OCI-LY1 (cell line): ENCODE measurements around the gene SQSTM1.

Experiments used
- H2AFZ ChIP-seq: fragments of 200-600 bp; sonication (generic), shearing (Covaris generic); 2 replicates; pipeline ENCODE4 v1.6.0; 2014; ENCODE audit warnings: antibody characterized with exemption, mild to moderate bottlenecking, low read length
- H3F3A ChIP-seq: fragments of 200-600 bp; sonication (generic), shearing (Covaris generic); 2 replicates; pipeline ENCODE4 v1.6.0; 2014; ENCODE audit warnings: mild to moderate bottlenecking, antibody characterized with exemption, low read length, moderate library complexity; ENCODE audit not compliant: insufficient read depth
- H3K27ac ChIP-seq: fragments of 200-600 bp; sonication (generic); 2 replicates; pipeline ENCODE4 v1.5.1; 2014; ENCODE audit warnings: low read length, mixed run types, mild to moderate bottlenecking, low read depth; ENCODE audit not compliant: poor library complexity, severe bottlenecking
- H3K27me3 ChIP-seq: fragments of 200-600 bp; sonication (generic); 2 replicates; pipeline ENCODE4 v1.6.0; 2014; ENCODE audit warnings: antibody characterized with exemption, mild to moderate bottlenecking, low read length, moderate library complexity; ENCODE audit not compliant: insufficient read depth
- H3K36me3 ChIP-seq: fragments of 200-600 bp; sonication (generic); 2 replicates; pipeline ENCODE4 v1.6.1; 2014; ENCODE audit warnings: mild to moderate bottlenecking, antibody characterized with exemption, low read length, moderate library complexity, mixed read lengths; ENCODE audit not compliant: insufficient read depth
- H3K4me1 ChIP-seq: fragments of 200-600 bp; sonication (generic); 2 replicates; pipeline ENCODE4 v1.5.1; 2014; ENCODE audit warnings: mild to moderate bottlenecking, low read length, moderate library complexity; ENCODE audit not compliant: insufficient read depth, severe bottlenecking
- H3K4me2 ChIP-seq: fragments of 200-600 bp; sonication (generic), shearing (Covaris generic); 2 replicates; pipeline ENCODE4 v1.6.1; 2014; ENCODE audit warnings: low read length
- H3K4me3 ChIP-seq: fragments of 200-600 bp; sonication (generic); 2 replicates; pipeline ENCODE4 v1.5.1; 2014; ENCODE audit warnings: low read length, low read depth, mild to moderate bottlenecking, mixed read lengths; ENCODE audit not compliant: poor library complexity, severe bottlenecking
- H3K79me2 ChIP-seq: fragments of 200-600 bp; shearing (Covaris generic); 2 replicates; pipeline ENCODE4 v1.6.1; 2016; ENCODE audit warnings: mixed run types, low read length, mixed read lengths; ENCODE audit not compliant: insufficient read depth
- H3K9ac ChIP-seq: fragments of 200-600 bp; sonication (generic), shearing (Covaris generic); 2 replicates; pipeline ENCODE4 v1.6.1; 2014; ENCODE audit warnings: mild to moderate bottlenecking, low read length, mixed read lengths
- H3K9me2 ChIP-seq: fragments of 200-600 bp; sonication (generic), shearing (Covaris generic); 2 replicates; pipeline ENCODE4 v1.6.1; 2014; ENCODE audit warnings: low read depth, mild to moderate bottlenecking, low read length, mixed read lengths
- H3K9me3 ChIP-seq: fragments of 200-600 bp; shearing (Covaris generic); 2 replicates; pipeline ENCODE4 v1.6.1; 2014; ENCODE audit warnings: low read length, mixed read lengths
- H4K20me1 ChIP-seq: fragments of 200-600 bp; sonication (generic), shearing (Covaris generic); 2 replicates; pipeline ENCODE4 v1.6.0; 2016; ENCODE audit warnings: mild to moderate bottlenecking, low read length; ENCODE audit not compliant: insufficient read depth
- EZH2 ChIP-seq: fragments of 200-600 bp; sonication (generic), shearing (Covaris generic); IDR thresholded peaks from 2 replicates; pipeline ENCODE4 v1.8.0; 2017; ENCODE audit warnings: borderline replicate concordance, mixed run types, mild to moderate bottlenecking, antibody characterized with exemption, low read length, moderate library complexity, mixed read lengths
- TF ChIP-seq, protein P1 (sequence below): fragments of 200-600 bp; sonication (generic), shearing (Covaris generic); IDR thresholded peaks from 2 replicates; pipeline ENCODE4 v1.5.1; 2017; ENCODE audit warnings: mild to moderate bottlenecking, antibody characterized with exemption, low read length, moderate library complexity, mixed read lengths

SQSTM1 gene

DNA sequence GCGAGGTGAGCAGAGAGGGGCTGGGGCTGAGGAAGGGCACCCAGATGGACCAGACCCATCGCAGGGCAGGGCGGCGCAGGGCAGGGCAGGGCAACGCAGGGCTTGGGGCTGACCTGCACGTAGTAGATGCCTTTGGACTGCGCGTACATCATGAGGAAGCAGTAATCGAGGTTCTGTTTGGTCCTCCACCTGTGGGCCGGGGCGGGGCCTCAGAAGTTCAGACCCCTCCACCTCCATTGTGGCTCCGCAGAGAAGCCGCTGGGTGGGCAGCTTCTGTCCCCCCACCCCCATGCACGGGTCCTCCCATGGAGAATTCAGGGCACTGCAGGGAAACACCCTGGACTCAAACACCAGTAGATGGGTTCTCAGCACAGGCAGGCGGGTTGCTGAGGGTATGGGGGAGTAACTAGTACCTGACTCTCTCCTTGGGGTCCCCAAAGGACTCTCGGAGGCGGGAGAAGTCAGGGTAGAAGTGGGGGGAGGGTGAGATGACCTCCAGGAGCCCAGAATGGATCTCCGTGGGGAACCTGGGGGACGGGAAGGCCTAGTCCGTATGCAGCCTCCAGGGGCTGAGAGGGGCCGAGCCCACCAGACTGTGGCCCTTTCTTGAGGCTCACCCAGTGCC is 20.5 kb upstream of the SQSTM1 start:
- H3K27ac ChIP-seq, result no peak overlapping the region
- H3F3A ChIP-seq, result no peaks in the 10 kb centered on the region
- no peak for TF ChIP-seq EZH2
- TF ChIP-seq, protein P1, sequence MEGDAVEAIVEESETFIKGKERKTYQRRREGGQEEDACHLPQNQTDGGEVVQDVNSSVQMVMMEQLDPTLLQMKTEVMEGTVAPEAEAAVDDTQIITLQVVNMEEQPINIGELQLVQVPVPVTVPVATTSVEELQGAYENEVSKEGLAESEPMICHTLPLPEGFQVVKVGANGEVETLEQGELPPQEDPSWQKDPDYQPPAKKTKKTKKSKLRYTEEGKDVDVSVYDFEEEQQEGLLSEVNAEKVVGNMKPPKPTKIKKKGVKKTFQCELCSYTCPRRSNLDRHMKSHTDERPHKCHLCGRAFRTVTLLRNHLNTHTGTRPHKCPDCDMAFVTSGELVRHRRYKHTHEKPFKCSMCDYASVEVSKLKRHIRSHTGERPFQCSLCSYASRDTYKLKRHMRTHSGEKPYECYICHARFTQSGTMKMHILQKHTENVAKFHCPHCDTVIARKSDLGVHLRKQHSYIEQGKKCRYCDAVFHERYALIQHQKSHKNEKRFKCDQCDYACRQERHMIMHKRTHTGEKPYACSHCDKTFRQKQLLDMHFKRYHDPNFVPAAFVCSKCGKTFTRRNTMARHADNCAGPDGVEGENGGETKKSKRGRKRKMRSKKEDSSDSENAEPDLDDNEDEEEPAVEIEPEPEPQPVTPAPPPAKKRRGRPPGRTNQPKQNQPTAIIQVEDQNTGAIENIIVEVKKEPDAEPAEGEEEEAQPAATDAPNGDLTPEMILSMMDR, result no peak
- H3K9ac ChIP-seq, result no peak overlapping the region
- peaks cover 5% of the 10 kb centered on the region for H3K36me3 ChIP-seq
- no peaks in the 10 kb centered on the region for H4K20me1 ChIP-seq
- H3K79me2 ChIP-seq, result no peaks in the 10 kb centered on the region
- H3K4me3 ChIP-seq, result no peak overlapping the region
- H3K9me3 ChIP-seq, result no peaks in the 10 kb centered on the region
- H3K27me3 ChIP-seq, result no peaks in the 10 kb centered on the region
- H3K4me1 ChIP-seq, result peaks cover 17% of the 10 kb centered on the region
- H3K9me2 ChIP-seq, result no peaks in the 10 kb centered on the region
- H2AFZ ChIP-seq, result no peak overlapping the region
- H3K4me2 ChIP-seq, result no peak overlapping the region

DNA sequence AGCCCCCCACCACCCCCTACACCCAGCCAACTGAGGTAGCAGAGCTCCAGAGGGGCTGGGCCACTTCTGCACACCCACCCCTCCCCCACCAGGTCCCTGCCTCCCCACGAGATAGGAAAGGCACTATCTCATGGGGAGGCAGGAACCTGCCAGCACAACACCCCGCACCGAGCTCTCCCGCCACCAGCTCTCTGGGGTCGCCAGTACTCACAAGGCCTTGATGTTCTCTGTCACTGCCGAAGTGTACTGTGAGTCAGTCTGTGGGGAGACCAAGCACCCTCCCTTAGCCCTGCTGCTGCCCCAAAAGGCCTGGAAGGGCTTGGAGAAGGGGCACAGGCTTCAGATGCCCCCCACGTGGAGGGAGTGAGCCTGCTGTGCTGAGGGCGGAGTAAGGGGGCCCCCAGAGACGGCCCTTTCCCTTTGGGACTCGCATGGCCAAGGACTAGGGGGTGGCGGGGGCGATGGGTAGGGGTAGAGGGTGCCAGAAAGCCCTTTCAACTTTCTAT is 20.0 kb upstream of the SQSTM1 start:
- Histone ChIP-seq H3K27me3 (no peaks in the 10 kb centered on the region), H4K20me1 (no peaks in the 10 kb centered on the region), H3K79me2 (no peaks in the 10 kb centered on the region), H3K4me3 (no peak overlapping the region), H3F3A (no peaks in the 10 kb centered on the region), H3K36me3 (peaks cover 5% of the 10 kb centered on the region), H3K9me3 (no peaks in the 10 kb centered on the region), H3K9ac (no peak overlapping the region), H3K27ac (no peak overlapping the region), H2AFZ (no peak overlapping the region), H3K4me1 (peaks cover 17% of the 10 kb centered on the region), H3K9me2 (no peaks in the 10 kb centered on the region), H3K4me2 (no peak overlapping the region)
- no peak for TF ChIP-seq EZH2
- TF ChIP-seq, protein P1, result no peak

DNA sequence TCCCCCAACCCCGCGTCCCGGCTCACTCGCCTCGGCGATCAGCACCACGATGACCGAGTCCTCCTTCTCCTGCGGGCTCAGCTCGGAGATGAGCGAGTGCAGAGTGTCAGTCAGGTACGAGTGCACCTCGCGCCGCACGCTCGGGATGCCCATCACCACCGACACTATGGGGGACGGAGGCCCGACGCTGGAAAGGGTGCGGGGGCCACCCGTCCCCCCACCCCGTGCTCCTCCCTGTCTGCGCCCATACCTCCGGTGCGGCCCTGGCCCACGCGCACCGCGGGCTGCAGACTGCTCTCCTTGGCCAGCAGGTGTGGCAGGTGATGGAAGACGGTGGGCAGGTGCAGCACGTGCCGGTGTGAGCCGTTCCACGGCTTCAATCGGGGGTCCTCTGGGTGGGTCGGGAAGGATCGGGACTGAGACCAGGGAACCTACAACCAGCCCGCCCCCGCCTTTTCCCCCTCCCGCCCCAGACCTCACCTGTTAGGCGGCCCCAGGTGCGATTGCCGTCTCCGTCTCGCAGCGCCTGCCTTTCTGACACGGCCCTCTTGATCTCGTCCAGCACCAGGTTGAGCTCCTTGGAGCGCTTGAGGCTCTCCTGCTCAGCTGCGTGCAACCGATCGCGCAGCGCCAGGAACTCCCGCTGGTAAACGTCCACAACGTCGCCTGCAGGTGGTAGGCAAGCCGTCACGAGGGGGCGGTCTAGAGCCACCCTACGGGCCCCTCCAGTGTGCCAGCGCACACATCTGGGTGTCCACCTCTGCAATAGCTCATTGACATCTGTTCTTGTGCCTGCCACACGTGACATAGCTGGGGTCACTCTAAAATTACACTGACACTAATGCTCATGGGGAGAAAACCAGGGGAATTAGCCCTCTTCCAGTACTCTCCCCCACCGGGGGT is 19.1 kb upstream of the SQSTM1 start:
- H3K4me2 ChIP-seq, result no peak overlapping the region
- H3K9me3 ChIP-seq, result no peaks in the 10 kb centered on the region
- H4K20me1 ChIP-seq, result no peaks in the 10 kb centered on the region
- peaks cover 13% of the 10 kb centered on the region for H3K4me1 ChIP-seq
- H3K9ac ChIP-seq, result no peak overlapping the region
- no peaks in the 10 kb centered on the region for H3K27me3 ChIP-seq
- no peak overlapping the region for H3K4me3 ChIP-seq
- peaks cover 5% of the 10 kb centered on the region for H3K36me3 ChIP-seq
- no peak overlapping the region for H3K27ac ChIP-seq
- no peaks in the 10 kb centered on the region for H3F3A ChIP-seq
- TF ChIP-seq, protein P1, result peak; percentile 87
- TF ChIP-seq EZH2, result no peak
- no peaks in the 10 kb centered on the region for H3K79me2 ChIP-seq
- no peak overlapping the region for H2AFZ ChIP-seq
- no peaks in the 10 kb centered on the region for H3K9me2 ChIP-seq
